Ectodermal cell (in vitro differentiated cells): ENCODE results near the gene TRPV4.

Source experiments
- H3K27ac ChIP-seq: 2 replicates; pipeline ENCODE4 v1.7.0; 2013; ENCODE audit warnings: mild to moderate bottlenecking, low read depth, low read length; ENCODE audit not compliant: insufficient read depth, poor library complexity, severe bottlenecking
- H3K27me3 ChIP-seq: 2 replicates; pipeline ENCODE4 v1.7.0; 2013; ENCODE audit warnings: mild to moderate bottlenecking, low read length; ENCODE audit not compliant: insufficient read depth, control insufficient read depth, poor library complexity, severe bottlenecking
- H3K36me3 ChIP-seq: one replicate; pipeline ENCODE4 v1.7.0; 2013; ENCODE audit warnings: low read length; ENCODE audit not compliant: control insufficient read depth, insufficient read depth
- H3K4me1 ChIP-seq: one replicate; pipeline ENCODE4 v1.7.0; 2013; ENCODE audit warnings: low read length; ENCODE audit not compliant: control insufficient read depth, insufficient read depth
- H3K4me3 ChIP-seq: 2 replicates; pipeline ENCODE4 v1.7.0; 2013; ENCODE audit warnings: low read depth, low read length, control low read depth; ENCODE audit not compliant: insufficient read depth
- H3K9me3 ChIP-seq: 2 replicates; pipeline ENCODE4 v1.7.0; 2013; ENCODE audit warnings: mild to moderate bottlenecking, low read length, moderate library complexity; ENCODE audit not compliant: control insufficient read depth
- WGBS, 2 experiments: methylation state at CpG; one replicate each; pipeline ENCODE4 v1.1.7; 2013; ENCODE audit warnings: missing lambda C conversion rate in 2 of 2; 5-methylcytosine and 5-hydroxymethylcytosine counted together

TRPV4 gene

GRCh38 chr12:109743076-109743910 lies 89.9 kb downstream of the TRPV4 start:
- no peak overlapping the region for H3K27ac ChIP-seq
- no peak overlapping the region for H3K4me3 ChIP-seq
- peaks cover 12% of the 10 kb centered on the region for H3K4me1 ChIP-seq
- 88 to 89% methylated on average over 17 of the region's 17 CpGs for WGBS, 2 experiments
- H3K27me3 ChIP-seq: no peaks in the 10 kb centered on the region
- no peaks in the 10 kb centered on the region for H3K9me3 ChIP-seq
- no peaks in the 10 kb centered on the region for H3K36me3 ChIP-seq

GRCh38 chr12:109741970-109742703 lies 91.1 kb downstream of the TRPV4 start:
- Histone ChIP-seq H3K9me3 (no peaks in the 10 kb centered on the region), H3K27ac (no peak overlapping the region), H3K36me3 (no peaks in the 10 kb centered on the region), H3K27me3 (no peaks in the 10 kb centered on the region), H3K4me3 (no peak overlapping the region), H3K4me1 (peaks cover 17% of the 10 kb centered on the region)
- 94 to 96% methylated on average over 11 to 12 of the region's 14 CpGs for whole genome bisulfite sequencing, 2 experiments

GRCh38 chr12:109741286-109741969 lies 91.8 kb downstream of the TRPV4 start:
- Histone ChIP-seq H3K4me1 (peaks cover 19% of the 10 kb centered on the region), H3K36me3 (no peaks in the 10 kb centered on the region), H3K9me3 (no peaks in the 10 kb centered on the region), H3K4me3 (no peak overlapping the region), H3K27ac (no peak overlapping the region), H3K27me3 (no peaks in the 10 kb centered on the region)
- WGBS, 2 experiments: 89 to 94% methylated on average over 4 of the region's 4 CpGs

GRCh38 chr12:109740694-109741245 lies 92.4 kb downstream of the TRPV4 start:
- no peaks in the 10 kb centered on the region for H3K9me3 ChIP-seq
- H3K27ac ChIP-seq: no peak overlapping the region
- no peaks in the 10 kb centered on the region for H3K36me3 ChIP-seq
- H3K27me3 ChIP-seq: no peaks in the 10 kb centered on the region
- no peak overlapping the region for H3K4me3 ChIP-seq
- WGBS, 2 experiments: 93% methylated on average over 10 of the region's 10 CpGs
- peaks cover 23% of the 10 kb centered on the region for H3K4me1 ChIP-seq

GRCh38 chr12:109739747-109740693 lies 93.2 kb downstream of the TRPV4 start:
- Histone ChIP-seq H3K27me3 (no peaks in the 10 kb centered on the region), H3K36me3 (no peaks in the 10 kb centered on the region), H3K4me3 (no peak overlapping the region), H3K27ac (no peak overlapping the region), H3K9me3 (no peaks in the 10 kb centered on the region), H3K4me1 (peaks cover 24% of the 10 kb centered on the region)
- WGBS, 2 experiments: 55% methylated on average over 18 of the region's 18 CpGs

- WGBS, 2 experiments: 90 to 95% methylated on average over 5 to 6 of the region's 6 CpGs
- Histone ChIP-seq H3K4me3 (no peak overlapping the region), H3K27me3 (no peaks in the 10 kb centered on the region), H3K27ac (no peak overlapping the region), H3K36me3 (no peaks in the 10 kb centered on the region), H3K4me1 (peaks cover 30% of the 10 kb centered on the region), H3K9me3 (no peaks in the 10 kb centered on the region)
Measured at GRCh38 chr12:109738878-109739665, 94.1 kb downstream of the TRPV4 start.

GRCh38 chr12:109738209-109738608 lies 95.0 kb downstream of the TRPV4 start:
- H3K9me3 ChIP-seq: no peaks in the 10 kb centered on the region
- H3K4me3 ChIP-seq: no peak overlapping the region
- H3K27ac ChIP-seq: no peak overlapping the region
- peaks cover 29% of the 10 kb centered on the region for H3K4me1 ChIP-seq
- no peaks in the 10 kb centered on the region for H3K27me3 ChIP-seq
- WGBS, 2 experiments: 69 to 81% methylated on average over 4 of the region's 4 CpGs
- no peaks in the 10 kb centered on the region for H3K36me3 ChIP-seq

- Histone ChIP-seq H3K27me3 (no peaks in the 10 kb centered on the region), H3K9me3 (no peaks in the 10 kb centered on the region), H3K27ac (no peak overlapping the region), H3K4me3 (no peak overlapping the region), H3K36me3 (no peaks in the 10 kb centered on the region), H3K4me1 (peaks cover 27% of the 10 kb centered on the region)
- WGBS, 2 experiments: 66 to 70% methylated on average over 6 of the region's 7 CpGs
Measured at GRCh38 chr12:109737631-109738030, 95.6 kb downstream of the TRPV4 start.

GRCh38 chr12:109737126-109737525 lies 96.1 kb downstream of the TRPV4 start:
- peaks cover 27% of the 10 kb centered on the region for H3K4me1 ChIP-seq

More at GRCh38 chr12:109737126-109737525, 96.1 kb downstream of the TRPV4 start:
- H3K9me3 ChIP-seq: no peaks in the 10 kb centered on the region
- no peaks in the 10 kb centered on the region for H3K36me3 ChIP-seq
- no peaks in the 10 kb centered on the region for H3K27me3 ChIP-seq
- WGBS, 2 experiments: 3% methylated on average over 1 of the region's 1 CpG
- no peak overlapping the region for H3K27ac ChIP-seq
- no peak overlapping the region for H3K4me3 ChIP-seq
